ENCODE data around the gene PCAT6. TPM values are rescaled to one million over a fixed set of nuclear protein-coding genes. Genes with fewer than 3 reads are reported as not detected.
"Not testable (repeated sequence)": the region's sequence is repeated elsewhere in the genome, so short reads cannot be mapped to it uniquely, and the experiment has no call there.

The PCAT6 gene
- 0.78 and 0.99 TPM in 2 replicates for total RNA-seq
- polyA plus RNA-seq (2012) = 22.5 TPM

DNA sequence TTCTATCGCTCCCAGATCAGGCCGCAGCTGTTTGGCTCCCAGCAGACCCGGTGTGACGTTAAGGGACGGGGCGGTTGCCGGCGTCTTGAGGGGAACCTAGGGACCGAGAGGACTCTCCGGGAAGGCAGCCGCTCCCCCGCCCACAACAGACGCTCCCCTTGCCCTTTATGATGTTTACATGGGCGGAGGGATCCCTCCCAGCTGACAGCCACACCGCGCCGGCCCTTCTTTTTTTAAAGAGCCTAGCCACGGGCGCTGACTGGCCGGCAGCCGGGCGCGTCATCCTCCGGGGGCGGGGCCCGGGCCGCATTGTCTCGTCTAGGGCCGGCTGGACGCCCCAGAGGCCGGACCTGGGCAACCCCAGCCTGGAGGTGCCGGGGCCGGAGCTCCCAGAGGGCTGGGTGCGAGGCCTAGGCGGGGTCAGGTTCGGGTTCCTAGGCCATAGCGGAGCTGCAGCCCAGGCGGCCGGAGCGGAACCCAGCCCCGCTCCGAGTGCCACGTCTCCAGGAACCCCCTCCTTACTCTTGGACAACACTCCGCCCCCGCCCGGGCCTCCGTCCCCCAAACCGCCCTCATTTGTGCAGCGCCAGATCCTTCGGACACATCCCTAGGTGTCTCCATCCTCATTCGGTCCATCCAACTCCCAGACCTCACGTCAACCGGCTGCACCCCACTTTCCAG, at the start of gene PCAT6:
PCAT6 (plus strand) TSS at position 340 of the 681 bp plus-strand sequence.
- peak; percentile 97 for DNase-seq (ENCODE audit: low read depth)

DNA sequence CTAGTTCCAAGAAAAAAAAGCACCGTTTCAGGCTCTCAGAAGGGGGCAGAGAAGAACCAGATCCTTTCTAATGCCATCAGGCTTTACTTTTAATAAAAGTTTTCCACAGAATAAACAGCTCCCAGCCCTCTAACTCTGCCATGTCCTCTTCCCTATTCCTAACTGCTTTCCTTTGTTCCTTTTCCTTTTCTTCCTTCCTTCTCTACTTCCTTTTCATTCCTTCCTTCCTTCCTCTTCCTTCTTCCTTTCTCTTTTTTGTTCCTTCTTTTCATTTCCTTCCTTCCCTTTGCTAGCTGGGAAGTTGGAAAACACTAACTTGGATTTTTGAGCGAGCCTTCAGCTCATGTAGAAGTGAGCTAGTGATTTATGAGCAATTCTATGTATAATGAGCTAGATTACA, 48.7 kb upstream of the PCAT6 start:
- no peak for DNase-seq (ENCODE audit: low read depth)

- DNase-seq (ENCODE audit: low read depth) = no peak
Measured at GRCh38 chr1:202765721-202766120, 45.0 kb upstream of the PCAT6 start.

DNA sequence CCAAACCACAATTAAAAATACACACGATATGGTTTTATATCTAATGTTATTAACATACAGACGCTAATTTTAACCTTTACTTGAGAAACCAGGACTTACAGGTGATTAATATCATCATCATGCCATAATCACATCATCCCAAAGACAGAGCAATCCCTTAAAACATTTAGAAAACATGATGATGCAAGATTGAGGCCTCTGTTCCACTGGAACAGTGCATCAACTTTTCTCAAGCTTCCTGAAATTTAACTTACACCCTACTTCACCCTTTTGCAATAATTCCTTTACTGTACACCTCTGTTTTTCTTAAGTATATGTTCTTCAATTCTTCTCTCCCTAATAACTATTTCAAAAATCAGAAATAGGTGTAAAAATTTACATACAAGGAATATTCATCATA, 40.6 kb upstream of the PCAT6 start:
- no peak for DNase-seq (ENCODE audit: low read depth)

DNA sequence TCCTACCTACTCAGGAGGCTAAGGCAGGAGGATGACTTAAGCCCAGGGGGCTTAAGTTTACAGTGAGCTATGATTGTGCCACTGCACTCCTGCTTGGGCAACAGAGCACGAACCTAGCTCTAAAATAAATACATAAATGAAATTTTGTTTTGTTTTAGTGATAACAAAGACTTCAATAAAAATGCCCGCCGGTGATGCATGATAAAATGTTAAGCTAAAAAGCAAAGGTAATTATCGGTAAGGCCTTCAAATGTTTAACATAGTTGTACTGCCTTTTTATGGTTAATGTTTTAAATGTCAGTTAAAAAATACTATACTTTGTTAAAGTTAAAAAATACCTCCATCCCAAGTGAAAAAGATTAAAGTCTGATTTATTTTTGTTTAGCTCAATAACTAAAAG, 29.6 kb upstream of the PCAT6 start:
- no peak for DNase-seq (ENCODE audit: low read depth)

GRCh38 chr1:202786804-202787203, 23.9 kb upstream of the PCAT6 start:
- DNase-seq (ENCODE audit: low read depth) = no peak

- DNase-seq (ENCODE audit: low read depth) = no peak
Measured at GRCh38 chr1:202788800-202789199, 22.0 kb upstream of the PCAT6 start.

DNA sequence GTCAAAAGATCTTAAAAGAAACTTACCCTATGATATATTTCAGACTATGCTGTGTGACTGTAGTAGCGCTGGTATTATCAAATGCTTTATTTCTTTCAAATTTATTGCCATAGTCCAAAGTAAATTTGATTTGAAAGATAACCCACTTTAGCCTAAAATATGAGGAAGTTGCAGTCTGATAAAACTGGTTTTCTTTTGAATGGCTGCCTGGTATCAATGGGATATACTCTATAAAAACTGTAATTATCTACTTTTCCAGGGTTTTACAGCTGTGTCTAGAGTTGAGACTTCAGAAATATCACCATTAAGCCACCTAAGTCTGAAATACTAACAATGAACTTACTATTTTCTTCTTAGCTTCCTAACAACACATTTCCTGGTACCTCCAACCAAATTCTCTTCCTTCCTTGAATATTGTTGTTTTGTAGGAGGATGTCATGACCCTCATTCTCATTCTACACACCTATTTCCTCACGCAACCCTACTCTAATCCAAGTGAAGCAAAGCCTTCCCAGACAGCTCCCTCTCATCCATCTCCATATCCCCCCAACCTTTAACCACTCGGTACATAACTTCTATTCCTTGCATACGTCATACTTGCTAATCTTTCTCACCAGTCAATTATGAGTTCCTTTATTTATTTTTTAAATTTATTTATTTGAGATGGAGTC, 19.5 kb upstream of the PCAT6 start:
- no peak for DNase-seq (ENCODE audit: low read depth)

GRCh38 chr1:202794051-202794740, 16.6 kb upstream of the PCAT6 start:
- no peak for DNase-seq (ENCODE audit: low read depth)

DNA sequence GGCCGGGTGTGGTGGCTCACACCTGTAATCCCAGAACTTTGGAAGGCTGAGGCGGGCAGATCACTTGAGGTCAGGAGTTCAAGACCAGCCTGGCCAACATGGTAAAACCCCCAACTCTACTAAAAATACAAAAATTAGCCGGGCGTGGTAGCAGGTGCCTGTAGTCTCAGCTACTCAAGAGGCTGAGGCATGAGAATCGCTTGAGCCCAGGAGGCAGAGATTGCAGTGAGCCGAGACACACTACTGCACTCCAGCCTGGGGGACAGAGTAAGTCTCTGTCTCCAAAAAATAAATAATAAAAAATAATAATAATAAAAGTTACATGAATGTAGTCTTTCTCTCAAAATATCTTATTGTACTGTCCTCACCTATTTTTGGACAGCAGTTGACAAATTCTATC, 15.8 kb upstream of the PCAT6 start:
- not testable (repeated sequence) for DNase-seq (ENCODE audit: low read depth)

DNA sequence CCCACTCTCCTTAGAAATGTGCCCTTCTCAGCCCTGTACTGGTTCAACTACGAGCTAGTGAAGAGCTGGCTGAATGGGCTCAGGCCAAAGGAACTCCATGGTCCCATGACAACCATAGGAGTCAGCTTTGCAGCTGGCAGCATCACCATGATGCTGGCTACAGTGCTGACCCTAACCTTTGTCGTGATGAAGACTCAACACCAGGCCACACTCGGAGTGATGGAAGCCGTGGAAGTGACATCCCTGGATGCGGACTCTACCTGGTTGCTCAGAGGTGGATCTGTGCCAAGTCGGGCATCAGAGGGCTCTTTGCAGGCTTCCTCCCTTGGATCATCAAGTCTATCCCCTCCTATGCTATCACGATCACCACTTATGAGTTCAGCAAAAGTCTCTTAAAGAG, 14.1 kb upstream of the PCAT6 start:
- no peak for DNase-seq (ENCODE audit: low read depth)

DNA sequence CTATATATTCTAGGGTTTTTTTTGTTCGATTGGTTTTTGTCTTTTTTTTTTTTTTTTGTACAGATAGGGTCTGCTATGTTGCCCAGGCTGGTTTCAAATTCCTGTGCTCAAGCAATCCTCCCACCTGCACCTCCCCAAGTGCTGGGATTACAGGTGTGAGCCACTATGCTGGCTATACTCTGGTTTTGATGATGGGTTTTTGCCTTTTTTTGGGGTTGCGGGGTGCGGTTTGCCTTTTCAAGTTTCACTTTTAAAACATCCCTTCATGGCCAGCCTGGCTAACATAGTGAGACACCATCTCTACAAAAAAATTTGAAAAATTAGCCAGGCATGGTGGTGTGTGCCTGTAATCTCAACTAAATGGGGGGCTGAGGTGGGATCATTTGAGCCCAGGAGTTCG, 12.5 kb upstream of the PCAT6 start:
- no peak for DNase-seq (ENCODE audit: low read depth)

DNA sequence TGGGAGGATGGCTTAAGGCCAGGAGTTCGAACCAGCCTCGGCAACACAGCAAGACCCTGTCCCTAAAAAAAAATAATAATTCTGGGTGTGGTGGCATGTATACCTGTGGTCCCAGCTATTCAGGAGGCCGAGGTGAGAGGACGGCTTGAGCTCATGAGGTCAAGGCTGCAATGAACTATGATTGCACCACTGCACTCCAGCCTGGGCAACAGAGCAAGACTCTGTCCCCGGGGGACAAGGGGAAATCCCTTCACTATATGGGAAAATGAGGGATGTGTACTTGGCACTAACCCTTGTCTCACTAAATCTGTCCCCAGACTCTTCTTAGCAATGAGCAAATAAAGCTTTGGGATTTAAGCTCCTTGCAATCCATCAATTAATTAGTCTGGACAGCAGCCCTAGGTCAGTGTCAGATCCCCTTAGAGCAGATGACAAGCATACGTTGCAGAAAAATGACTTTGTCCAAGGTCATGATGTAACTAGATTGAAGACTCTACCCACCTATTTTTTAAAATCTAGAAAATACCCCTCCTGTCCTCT, 11.9 kb upstream of the PCAT6 start:
- DNase-seq (ENCODE audit: low read depth) = no peak

- no peak for DNase-seq (ENCODE audit: low read depth)
Measured at GRCh38 chr1:202800742-202801141, 10.0 kb upstream of the PCAT6 start.

DNA sequence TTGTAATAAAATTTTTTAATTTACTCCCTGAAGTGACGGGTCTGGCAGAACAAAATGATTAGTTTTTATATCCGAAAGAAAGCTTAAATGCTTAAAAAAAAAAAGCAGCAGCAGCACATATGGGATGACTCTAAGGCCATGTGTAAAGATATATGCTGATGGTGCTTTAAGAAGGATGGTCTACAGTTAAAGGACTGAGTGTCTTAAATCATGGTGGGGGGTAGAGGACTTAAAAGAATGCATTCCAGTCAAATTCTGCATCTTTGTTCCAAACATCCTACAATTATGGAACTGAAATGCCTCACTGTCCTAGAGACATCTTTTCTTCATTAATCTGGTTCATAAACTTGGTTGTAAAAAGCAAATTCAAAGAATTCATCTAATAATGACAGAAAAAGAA, 9.6 kb upstream of the PCAT6 start:
- DNase-seq (ENCODE audit: low read depth) = no peak

DNA sequence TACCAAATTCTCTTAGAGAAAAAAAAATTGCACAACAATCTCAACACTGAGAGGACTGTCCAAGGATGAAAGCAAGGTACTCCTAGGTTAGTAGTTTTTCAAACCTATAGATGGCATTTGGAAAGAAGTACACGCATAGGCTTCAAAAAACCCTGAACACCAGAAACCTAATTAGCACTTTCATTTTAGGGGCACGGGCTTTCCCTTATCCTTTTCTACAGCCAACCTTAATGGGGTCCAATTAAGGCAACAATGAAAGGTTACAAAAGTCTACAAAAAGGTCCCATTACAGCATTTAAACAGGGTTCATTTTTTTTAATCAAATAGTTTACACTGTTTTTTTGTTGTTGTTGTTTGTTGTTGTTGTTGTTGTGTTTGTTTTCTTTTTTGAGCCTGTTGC, 8.7 kb upstream of the PCAT6 start:
- no peak for DNase-seq (ENCODE audit: low read depth)

GRCh38 chr1:202802998-202803932, 7.5 kb upstream of the PCAT6 start:
- DNase-seq (ENCODE audit: low read depth) = no peak

- no peak for DNase-seq (ENCODE audit: low read depth)
Measured at GRCh38 chr1:202804126-202804525, 6.6 kb upstream of the PCAT6 start.

GRCh38 chr1:202805886-202806844, 4.6 kb upstream of the PCAT6 start:
- no peak for DNase-seq (ENCODE audit: low read depth)
